CD4-positive, alpha-beta memory T cell (primary cell): Measurements from ENCODE around the gene RPL4. TPM values are rescaled to one million over a fixed set of nuclear protein-coding genes. Genes with fewer than 3 reads are reported as not detected.

Source experiments
- CTCF ChIA-PET: fragments of 350-600 bp; sonication (Branson Sonifier 250); formaldehyde crosslinking; loops from one replicate; lab custom pipeline; 2021; ENCODE audit warnings: inconsistent platforms; ENCODE audit not compliant: partially characterized antibody; lab: Charles Lee
- POLR2A ChIA-PET: fragments of 350-600 bp; sonication (Branson Sonifier 250); formaldehyde crosslinking; loops from one replicate; lab custom pipeline; 2021; ENCODE audit not compliant: partially characterized antibody; lab: Charles Lee
- DNase-seq, 5 donors: peaks; one replicate each; pipeline versions ENCODE4 v3.0.0 to v3.0.0-alpha.2; 2020 to 2022; ENCODE audit warnings: mixed read lengths in 1 of 5
- H3K27ac ChIP-seq: one replicate; pipeline ENCODE4 v1.7.0; 2013; ENCODE audit warnings: low read depth, low read length
- H3K27me3 ChIP-seq: 2 replicates; pipeline ENCODE4 v1.7.0; 2013; ENCODE audit warnings: mild to moderate bottlenecking, low read length, moderate library complexity; ENCODE audit not compliant: insufficient read depth
- H3K36me3 ChIP-seq: 2 replicates; pipeline ENCODE4 v1.7.0; 2013; ENCODE audit warnings: mild to moderate bottlenecking, low read length, moderate library complexity; ENCODE audit not compliant: insufficient read depth
- H3K4me1 ChIP-seq: 2 replicates; pipeline ENCODE4 v1.7.0; 2013; ENCODE audit warnings: mild to moderate bottlenecking, low read length, moderate library complexity; ENCODE audit not compliant: insufficient read depth
- H3K4me3 ChIP-seq, 2 donors: one replicate each; pipeline ENCODE4 v1.7.0; 2013; ENCODE audit warnings: low read length in 2 of 2, mild to moderate bottlenecking in 1 of 2
- H3K9me3 ChIP-seq, 2 donors: one replicate each; pipeline ENCODE4 v1.7.0; 2013; ENCODE audit warnings: low read length in 2 of 2, control low read depth in 1 of 2; ENCODE audit not compliant: control insufficient read depth in 1 of 2
- H3K27ac Mint-ChIP-seq, 7 donors: one replicate each; pipeline ENCODE4 v1.8.0; 2020 to 2021; ENCODE audit warnings: mixed read lengths in 7 of 7, mild to moderate bottlenecking in 6 of 7, inconsistent platforms in 3 of 7, moderate library complexity in 3 of 7
- H3K27me3 Mint-ChIP-seq, 2 donors: one replicate each; pipeline ENCODE4 v1.8.0; 2020 to 2021; ENCODE audit warnings: mixed read lengths in 2 of 2
- H3K36me3 Mint-ChIP-seq, 2 donors: one replicate each; pipeline ENCODE4 v1.8.0; 2020 to 2021; ENCODE audit warnings: mixed read lengths in 2 of 2, inconsistent platforms in 1 of 2, mild to moderate bottlenecking in 1 of 2
- H3K4me1 Mint-ChIP-seq, 4 donors: one replicate each; pipeline ENCODE4 v1.8.0; 2020 to 2021; ENCODE audit warnings: mixed read lengths in 4 of 4, mild to moderate bottlenecking in 1 of 4
- H3K4me3 Mint-ChIP-seq, 8 donors: one replicate each; pipeline ENCODE4 v1.8.0; 2020 to 2021; ENCODE audit warnings: mixed read lengths in 8 of 8, mild to moderate bottlenecking in 7 of 8, moderate library complexity in 6 of 8, inconsistent platforms in 3 of 8
- H3K9me3 Mint-ChIP-seq, 8 donors: one replicate each; pipeline ENCODE4 v1.8.0; 2020 to 2021; ENCODE audit warnings: mixed read lengths in 8 of 8, mild to moderate bottlenecking in 5 of 8, inconsistent platforms in 3 of 8, moderate library complexity in 1 of 8
- intact Hi-C: fragments of 100-400 bp; cut with micrococcal nuclease; formaldehyde crosslinking; loops from one replicate; pipeline ENCODE4 v1.15.1; 2023
- polyA plus RNA-seq, 2 donors: library from polyadenylated mRNA; unstranded; fragments of 300-500 nt; fragmentation: Illumina TruSeq; gene quantifications; one replicate each; pipeline ENCODE4 v1.2.3, GENCODE V29; 2021
- total RNA-seq, 2 experiments: library from RNA; stranded (reverse); gene quantifications; one replicate each; pipeline ENCODE4 v1.2.3, GENCODE V29; 2021

The RPL4 gene
- total and polyA plus RNA-seq, 4 experiments from 2014 or later, result 1,070 to 4,004 (median 2,640) TPM

GRCh38 chr15:66482539-66482938, 22.1 kb downstream of the RPL4 start:
- Mint-ChIP-seq H3K4me1 (peaks cover 7 to 15% (median 8%) of the 10 kb centered on the region in 4 donors), H3K27me3 (no peaks in the 10 kb centered on the region), H3K36me3 (peaks cover 33 to 54% of the 10 kb centered on the region in 2 donors), H3K9me3 (no peaks in the 10 kb centered on the region), H3K27ac (peak overlapping the region in 3 of 7 donors; percentile 24 to 75 (median 67)), H3K4me3 (no peak overlapping the region)
- H3K9me3 ChIP-seq, result no peaks in the 10 kb centered on the region
- no peak overlapping the region for H3K4me3 ChIP-seq
- DNase-seq, result no peak
- ChIA-PET POLR2A (no interaction called here), CTCF (no interaction called here)
- H3K36me3 ChIP-seq, result peaks cover 37% of the 10 kb centered on the region
- intact Hi-C loops, result no loop called here
- H3K4me1 ChIP-seq, result no peaks in the 10 kb centered on the region
- H3K27ac ChIP-seq, result no peak overlapping the region
- H3K27me3 ChIP-seq, result no peaks in the 10 kb centered on the region

- DNase-seq, result no peak
- intact Hi-C loops, result no loop called here
- peaks cover 11 to 18% (median 14%) of the 10 kb centered on the region in 4 donors for H3K4me1 Mint-ChIP-seq
- H3K27me3 ChIP-seq, result no peaks in the 10 kb centered on the region
- no peak overlapping the region for H3K4me3 ChIP-seq
- H3K36me3 ChIP-seq, result peaks cover 25% of the 10 kb centered on the region
- H3K9me3 Mint-ChIP-seq, result peaks cover 0 to 2% (median 0%) of the 10 kb centered on the region in 8 donors
- no peak overlapping the region for H3K27ac ChIP-seq
- ChIA-PET POLR2A (no interaction called here), CTCF (interaction anchor here (0.9 kb wide), 2 partner anchors 17 to 71 kb away, joined by 3 read pairs; no protein-coding TSS in a partner anchor)
- H3K27me3 Mint-ChIP-seq, result no peaks in the 10 kb centered on the region
- H3K4me3 Mint-ChIP-seq, result no peak overlapping the region
- peak overlapping the region in 4 of 7 donors; percentile 23 to 78 (median 64) for H3K27ac Mint-ChIP-seq
- H3K36me3 Mint-ChIP-seq, result peaks cover 33 to 48% of the 10 kb centered on the region in 2 donors
- H3K4me1 ChIP-seq, result no peaks in the 10 kb centered on the region
- H3K9me3 ChIP-seq, result no peaks in the 10 kb centered on the region
These were observed 23.4 kb downstream of the RPL4 start for GRCh38 chr15:66481107-66481856.

DNA sequence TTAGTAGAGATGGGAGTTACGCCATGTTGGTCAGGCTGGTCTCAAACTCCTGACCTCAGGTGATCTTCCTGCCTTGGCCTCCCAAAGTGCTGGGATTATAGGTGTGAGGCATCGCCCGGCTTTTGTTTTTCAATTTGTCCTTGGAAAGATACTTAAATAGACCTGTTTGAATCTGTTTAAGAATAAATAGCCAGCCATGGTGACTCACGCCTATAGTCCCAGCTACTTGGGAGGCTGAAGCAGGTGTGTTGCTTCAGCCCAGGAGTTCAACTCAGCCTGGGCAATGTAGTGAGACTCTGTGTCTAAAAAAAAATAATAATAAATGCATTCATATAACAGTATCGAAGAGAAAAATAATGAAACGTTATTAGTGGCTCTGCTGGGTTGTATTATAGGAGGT, 24.4 kb downstream of the RPL4 start:
- no peak overlapping the region for H3K4me3 ChIP-seq
- POLR2A ChIA-PET, result no interaction called here
- no peaks in the 10 kb centered on the region for H3K27me3 ChIP-seq
- CTCF ChIA-PET, result no interaction called here
- H3K36me3 ChIP-seq, result peaks cover 23% of the 10 kb centered on the region
- intact Hi-C loops, result no loop called here
- no peaks in the 10 kb centered on the region for H3K9me3 ChIP-seq
- Mint-ChIP-seq H3K4me1 (peaks cover 14 to 22% (median 17%) of the 10 kb centered on the region in 4 donors), H3K9me3 (peaks cover 0 to 2% (median 0%) of the 10 kb centered on the region in 8 donors), H3K4me3 (no peak overlapping the region), H3K36me3 (peaks cover 33 to 47% of the 10 kb centered on the region in 2 donors), H3K27me3 (no peaks in the 10 kb centered on the region), H3K27ac (peak overlapping the region in 2 of 7 donors; percentile 23 to 78)
- no peak overlapping the region for H3K27ac ChIP-seq
- H3K4me1 ChIP-seq, result no peaks in the 10 kb centered on the region
- no peak for DNase-seq

- POLR2A ChIA-PET, result no interaction called here
- no peak overlapping the region for H3K4me3 Mint-ChIP-seq
- Histone ChIP-seq H3K27me3 (no peaks in the 10 kb centered on the region), H3K4me3 (no peak overlapping the region), H3K4me1 (peaks cover 11% of the 10 kb centered on the region), H3K27ac (no peak overlapping the region), H3K36me3 (peaks cover 13% of the 10 kb centered on the region), H3K9me3 (no peaks in the 10 kb centered on the region)
- CTCF ChIA-PET, result no interaction called here
- H3K36me3 Mint-ChIP-seq, result peaks cover 14 to 25% of the 10 kb centered on the region in 2 donors
- peaks cover 0 to 2% (median 0%) of the 10 kb centered on the region in 8 donors for H3K9me3 Mint-ChIP-seq
- H3K4me1 Mint-ChIP-seq, result peaks cover 17 to 35% (median 27%) of the 10 kb centered on the region in 4 donors
- DNase-seq, result no peak
- H3K27ac Mint-ChIP-seq, result peak overlapping the region; percentile 42 to 90 (median 81)
- no peaks in the 10 kb centered on the region for H3K27me3 Mint-ChIP-seq
- intact Hi-C loops, result no loop called here
These were observed 27.6 kb downstream of the RPL4 start for GRCh38 chr15:66477011-66477410.

GRCh38 chr15:66476535-66476934, 28.1 kb downstream of the RPL4 start:
- POLR2A ChIA-PET, result no interaction called here
- Histone ChIP-seq H3K27me3 (no peaks in the 10 kb centered on the region), H3K4me1 (peaks cover 14% of the 10 kb centered on the region), H3K9me3 (no peaks in the 10 kb centered on the region), H3K27ac (no peak overlapping the region), H3K4me3 (no peak overlapping the region), H3K36me3 (peaks cover 8% of the 10 kb centered on the region)
- H3K27me3 Mint-ChIP-seq, result no peaks in the 10 kb centered on the region
- H3K4me3 Mint-ChIP-seq, result no peak overlapping the region
- H3K27ac Mint-ChIP-seq, result peak overlapping the region; percentile 9 to 90 (median 52)
- peaks cover 18 to 40% (median 29%) of the 10 kb centered on the region in 4 donors for H3K4me1 Mint-ChIP-seq
- no peak for DNase-seq
- CTCF ChIA-PET, result no interaction called here
- H3K36me3 Mint-ChIP-seq, result peaks cover 9 to 21% of the 10 kb centered on the region in 2 donors
- H3K9me3 Mint-ChIP-seq, result peaks cover 0 to 2% (median 0%) of the 10 kb centered on the region in 8 donors
- intact Hi-C loops, result no loop called here

DNA sequence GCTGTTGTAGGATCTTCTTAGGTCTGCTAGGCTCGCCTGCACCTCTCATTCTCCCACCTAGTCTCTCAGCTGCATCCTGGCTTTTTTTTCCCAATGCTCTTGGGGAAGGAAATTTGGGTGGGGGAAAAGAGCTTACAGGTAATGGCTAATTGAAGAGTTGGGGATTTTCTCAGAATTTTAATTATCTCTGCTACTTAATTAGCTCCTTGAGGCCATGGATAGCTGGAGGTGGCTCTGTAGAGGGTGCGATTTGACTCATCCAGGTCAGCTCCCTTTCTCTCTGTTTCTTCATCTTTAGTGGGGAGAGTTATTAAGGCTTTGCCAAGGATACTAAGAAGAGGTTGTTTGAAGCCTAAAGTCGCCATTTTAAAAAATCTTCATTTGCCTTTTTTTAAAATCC, 29.7 kb downstream of the RPL4 start:
- H3K4me3 Mint-ChIP-seq, result no peak overlapping the region
- peaks cover 0 to 2% (median 0%) of the 10 kb centered on the region in 8 donors for H3K9me3 Mint-ChIP-seq
- H3K27me3 Mint-ChIP-seq, result no peaks in the 10 kb centered on the region
- no peaks in the 10 kb centered on the region for H3K9me3 ChIP-seq
- DNase-seq, result no peak
- H3K4me1 Mint-ChIP-seq, result peaks cover 26 to 56% (median 38%) of the 10 kb centered on the region in 4 donors
- POLR2A ChIA-PET, result interaction anchor here (0.9 to 1.5 kb wide), 3 partner anchors 10 to 89 kb away, joined by 4 to 5 read pairs (median 4); partner anchors contain the start of gene MAP2K1
- no peaks in the 10 kb centered on the region for H3K36me3 ChIP-seq
- no peaks in the 10 kb centered on the region for H3K27me3 ChIP-seq
- H3K36me3 Mint-ChIP-seq, result peaks cover 0 to 10% of the 10 kb centered on the region in 2 donors
- CTCF ChIA-PET, result interaction anchor here (1.4 to 1.8 kb wide), 2 partner anchors 24 to 87 kb away, joined by 3 to 5 read pairs; no protein-coding TSS in a partner anchor
- no peak overlapping the region for H3K4me3 ChIP-seq
- H3K27ac ChIP-seq, result no peak overlapping the region
- peaks cover 30% of the 10 kb centered on the region for H3K4me1 ChIP-seq
- peak overlapping the region in 4 of 7 donors; percentile 33 to 53 (median 43) for H3K27ac Mint-ChIP-seq
- intact Hi-C loops, result no loop called here

DNA sequence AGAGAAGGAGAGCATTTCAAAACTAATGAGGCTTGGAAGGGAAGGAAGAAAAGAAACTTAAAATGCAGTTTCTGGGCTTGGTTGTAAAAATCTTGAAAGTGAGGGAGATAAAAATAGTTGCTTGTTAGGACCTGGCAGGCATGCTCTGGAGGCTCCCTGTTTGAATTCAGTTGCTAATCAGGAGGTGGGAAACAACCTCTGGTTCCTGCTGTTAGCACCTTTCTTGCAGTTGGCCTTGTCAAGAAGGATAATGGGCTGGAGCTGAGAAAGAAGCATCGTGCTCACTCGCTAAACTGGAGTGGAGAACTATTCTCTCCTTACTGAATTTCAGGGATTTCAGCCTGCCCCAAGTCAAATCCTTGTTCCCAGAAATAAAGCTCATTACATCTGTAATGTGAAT, 30.5 kb downstream of the RPL4 start:
- no peaks in the 10 kb centered on the region for H3K36me3 ChIP-seq
- POLR2A ChIA-PET, result interaction anchor here (1.5 kb wide), 1 partner anchor 30 kb away, joined by 5 read pairs; no protein-coding TSS in a partner anchor
- Mint-ChIP-seq H3K36me3 (peaks cover 0 to 6% of the 10 kb centered on the region in 2 donors), H3K9me3 (peaks cover 0 to 2% (median 0%) of the 10 kb centered on the region in 8 donors), H3K27me3 (no peaks in the 10 kb centered on the region), H3K27ac (peak overlapping the region; percentile 28 to 85 (median 60)), H3K4me1 (peaks cover 25 to 56% (median 39%) of the 10 kb centered on the region in 4 donors), H3K4me3 (no peak overlapping the region)
- H3K27ac ChIP-seq, result no peak overlapping the region
- CTCF ChIA-PET, result interaction anchor here (1.4 kb wide), 1 partner anchor 86 kb away, joined by 3 read pairs; no protein-coding TSS in a partner anchor
- H3K27me3 ChIP-seq, result no peaks in the 10 kb centered on the region
- DNase-seq, result no peak
- intact Hi-C loops, result no loop called here
- no peaks in the 10 kb centered on the region for H3K9me3 ChIP-seq
- peaks cover 32% of the 10 kb centered on the region for H3K4me1 ChIP-seq
- no peak overlapping the region for H3K4me3 ChIP-seq
